ENCODE measurements around the gene RAB7B. TPM values are rescaled to one million over a fixed set of nuclear protein-coding genes. Genes with fewer than 3 reads are reported as not detected.

The RAB7B gene
- total and polyA plus RNA-seq, 4 experiments from 2014 or later = 0.78 to 1.2 TPM; not detected in 2

- H3K9me3 Mint-ChIP-seq = no peaks in the 10 kb centered on the region
- Histone ChIP-seq H3K27me3 (ENCODE audit: insufficient read depth, low read length) (no peaks in the 10 kb centered on the region), H3K27ac (ENCODE audit: low read depth, low read length) (no peak overlapping the region), H3K4me3 (ENCODE audit: low read length in 2 of 2) (no peak overlapping the region), H3K4me1 (ENCODE audit: insufficient read depth, low read length) (peaks cover 19% of the 10 kb centered on the region), H3K9me3 (ENCODE audit: control insufficient read depth in 1 of 2, low read length in 2 of 2) (no peaks in the 10 kb centered on the region), H3K36me3 (ENCODE audit: insufficient read depth, low read length) (no peaks in the 10 kb centered on the region)
- no peak overlapping the region for H3K27ac Mint-ChIP-seq
- intact Hi-C loops (cut with micrococcal nuclease) = no loop called here
- no peak for DNase-seq
- no peaks in the 10 kb centered on the region for H3K36me3 Mint-ChIP-seq
- peaks cover 7 to 26% (median 14%) of the 10 kb centered on the region in 4 donors for H3K4me1 Mint-ChIP-seq
- ChIA-PET POLR2A (ENCODE audit: partially characterized antibody) (no interaction called here), CTCF (ENCODE audit: partially characterized antibody) (interaction anchor here (4.2 kb wide), 1 partner anchor 17 kb away, joined by 15 read pairs; no protein-coding TSS in a partner anchor)
- no peaks in the 10 kb centered on the region for H3K27me3 Mint-ChIP-seq
- no peak overlapping the region for H3K4me3 Mint-ChIP-seq
Measured at GRCh38 chr1:206047271-206047670, 44.1 kb upstream of the RAB7B start.

- DNase-seq = no peak
- no peak overlapping the region for H3K4me3 ChIP-seq (ENCODE audit: low read length in 2 of 2)
- ChIA-PET CTCF (ENCODE audit: partially characterized antibody) (no interaction called here), POLR2A (ENCODE audit: partially characterized antibody) (no interaction called here)
- intact Hi-C loops (cut with micrococcal nuclease) = no loop called here
- H3K4me1 ChIP-seq (ENCODE audit: insufficient read depth, low read length) = peaks cover 18% of the 10 kb centered on the region
- H3K9me3 Mint-ChIP-seq = no peaks in the 10 kb centered on the region
- H3K9me3 ChIP-seq (ENCODE audit: control insufficient read depth in 1 of 2, low read length in 2 of 2) = no peaks in the 10 kb centered on the region
- H3K27me3 ChIP-seq (ENCODE audit: insufficient read depth, low read length) = no peaks in the 10 kb centered on the region
- no peak overlapping the region for H3K27ac Mint-ChIP-seq
- no peak overlapping the region for H3K4me3 Mint-ChIP-seq
- no peaks in the 10 kb centered on the region for H3K36me3 ChIP-seq (ENCODE audit: insufficient read depth, low read length)
- H3K27ac ChIP-seq (ENCODE audit: low read depth, low read length) = no peak overlapping the region
- H3K4me1 Mint-ChIP-seq = peaks cover 7 to 25% (median 17%) of the 10 kb centered on the region in 4 donors
- peaks cover 0 to 1% of the 10 kb centered on the region in 2 donors for H3K27me3 Mint-ChIP-seq
- H3K36me3 Mint-ChIP-seq = no peaks in the 10 kb centered on the region
Measured at GRCh38 chr1:206041640-206042039, 38.4 kb upstream of the RAB7B start.

- peaks cover 18% of the 10 kb centered on the region for H3K4me1 ChIP-seq (ENCODE audit: insufficient read depth, low read length)
- H3K9me3 Mint-ChIP-seq = no peaks in the 10 kb centered on the region
- CTCF ChIA-PET (ENCODE audit: partially characterized antibody) = interaction anchor here (0.9 to 1.2 kb wide), 3 partner anchors 10 to 68 kb away, joined by 3 to 5 read pairs (median 4); no protein-coding TSS in a partner anchor
Measured at GRCh38 chr1:206040328-206040727, 37.1 kb upstream of the RAB7B start.

GRCh38 chr1:206039046-206039973 lies 36.1 kb upstream of the RAB7B start:
- no peaks in the 10 kb centered on the region for H3K36me3 Mint-ChIP-seq
- Histone ChIP-seq H3K27ac (ENCODE audit: low read depth, low read length) (no peak overlapping the region), H3K36me3 (ENCODE audit: insufficient read depth, low read length) (no peaks in the 10 kb centered on the region), H3K9me3 (ENCODE audit: control insufficient read depth in 1 of 2, low read length in 2 of 2) (no peaks in the 10 kb centered on the region), H3K4me1 (ENCODE audit: insufficient read depth, low read length) (peaks cover 18% of the 10 kb centered on the region), H3K27me3 (ENCODE audit: insufficient read depth, low read length) (no peaks in the 10 kb centered on the region), H3K4me3 (ENCODE audit: low read length in 2 of 2) (no peak overlapping the region)
- ChIA-PET POLR2A (ENCODE audit: partially characterized antibody) (no interaction called here), CTCF (ENCODE audit: partially characterized antibody) (interaction anchor here (0.9 to 1.2 kb wide), 3 partner anchors 9 to 69 kb away, joined by 3 to 5 read pairs (median 4); no protein-coding TSS in a partner anchor)
- no peaks in the 10 kb centered on the region for H3K9me3 Mint-ChIP-seq
- H3K4me1 Mint-ChIP-seq = peaks cover 8 to 32% (median 17%) of the 10 kb centered on the region in 4 donors
- H3K4me3 Mint-ChIP-seq = peak overlapping the region in 6 of 8 donors; percentile 1 to 47 (median 32)
- peak overlapping the region in 5 of 7 donors; percentile 44 to 77 (median 70) for H3K27ac Mint-ChIP-seq
- intact Hi-C loops (cut with micrococcal nuclease) = no loop called here
- peaks cover 0 to 1% of the 10 kb centered on the region in 2 donors for H3K27me3 Mint-ChIP-seq
- DNase-seq = no peak

More at GRCh38 chr1:206040328-206040727, 37.1 kb upstream of the RAB7B start:
- no peaks in the 10 kb centered on the region for H3K36me3 Mint-ChIP-seq
- H3K4me3 Mint-ChIP-seq = peak overlapping the region in 2 of 8 donors; percentile 20 to 55
- Histone ChIP-seq H3K36me3 (ENCODE audit: insufficient read depth, low read length) (no peaks in the 10 kb centered on the region), H3K4me3 (ENCODE audit: low read length in 2 of 2) (no peak overlapping the region), H3K27ac (ENCODE audit: low read depth, low read length) (no peak overlapping the region), H3K27me3 (ENCODE audit: insufficient read depth, low read length) (no peaks in the 10 kb centered on the region), H3K9me3 (ENCODE audit: control insufficient read depth in 1 of 2, low read length in 2 of 2) (no peaks in the 10 kb centered on the region)
- POLR2A ChIA-PET (ENCODE audit: partially characterized antibody) = no interaction called here
- no peak for DNase-seq
- H3K27me3 Mint-ChIP-seq = peaks cover 0 to 1% of the 10 kb centered on the region in 2 donors
- intact Hi-C loops (cut with micrococcal nuclease) = no loop called here
- H3K4me1 Mint-ChIP-seq = peaks cover 7 to 26% (median 17%) of the 10 kb centered on the region in 4 donors
- H3K27ac Mint-ChIP-seq = peak overlapping the region in 4 of 7 donors; percentile 44 to 69 (median 56)

GRCh38 chr1:206037581-206037980 lies 34.4 kb upstream of the RAB7B start:
- H3K9me3 ChIP-seq (ENCODE audit: control insufficient read depth in 1 of 2, low read length in 2 of 2) = no peaks in the 10 kb centered on the region
- CTCF ChIA-PET (ENCODE audit: partially characterized antibody) = interaction anchor here (1.1 to 1.9 kb wide), 2 partner anchors 60 to 68 kb away, joined by 3 to 12 read pairs; no protein-coding TSS in a partner anchor
- no peak overlapping the region for H3K4me3 ChIP-seq (ENCODE audit: low read length in 2 of 2)
- Mint-ChIP-seq H3K27ac (no peak overlapping the region), H3K36me3 (no peaks in the 10 kb centered on the region), H3K4me3 (no peak overlapping the region), H3K27me3 (peaks cover 0 to 3% of the 10 kb centered on the region in 2 donors), H3K9me3 (no peaks in the 10 kb centered on the region), H3K4me1 (peaks cover 8 to 32% (median 17%) of the 10 kb centered on the region in 4 donors)
- peaks cover 18% of the 10 kb centered on the region for H3K4me1 ChIP-seq (ENCODE audit: insufficient read depth, low read length)
- no peaks in the 10 kb centered on the region for H3K27me3 ChIP-seq (ENCODE audit: insufficient read depth, low read length)
- intact Hi-C loops (cut with micrococcal nuclease) = no loop called here
- H3K36me3 ChIP-seq (ENCODE audit: insufficient read depth, low read length) = no peaks in the 10 kb centered on the region
- POLR2A ChIA-PET (ENCODE audit: partially characterized antibody) = no interaction called here
- no peak for DNase-seq
- no peak overlapping the region for H3K27ac ChIP-seq (ENCODE audit: low read depth, low read length)

GRCh38 chr1:206036663-206037455 lies 33.7 kb upstream of the RAB7B start:
- peaks cover 0 to 3% of the 10 kb centered on the region in 2 donors for H3K27me3 Mint-ChIP-seq

More at GRCh38 chr1:206036663-206037455, 33.7 kb upstream of the RAB7B start:
- Histone ChIP-seq H3K27ac (ENCODE audit: low read depth, low read length) (no peak overlapping the region), H3K27me3 (ENCODE audit: insufficient read depth, low read length) (no peaks in the 10 kb centered on the region), H3K36me3 (ENCODE audit: insufficient read depth, low read length) (no peaks in the 10 kb centered on the region), H3K4me1 (ENCODE audit: insufficient read depth, low read length) (peaks cover 18% of the 10 kb centered on the region), H3K9me3 (ENCODE audit: control insufficient read depth in 1 of 2, low read length in 2 of 2) (no peaks in the 10 kb centered on the region), H3K4me3 (ENCODE audit: low read length in 2 of 2) (no peak overlapping the region)
- POLR2A ChIA-PET (ENCODE audit: partially characterized antibody) = no interaction called here
- peak overlapping the region in 1 of 8 donors; percentile 15 for H3K4me3 Mint-ChIP-seq
- CTCF ChIA-PET (ENCODE audit: partially characterized antibody) = interaction anchor here (0.7 to 1.9 kb wide), 4 partner anchors 19 to 69 kb away, joined by 3 to 12 read pairs (median 3); no protein-coding TSS in a partner anchor
- no peaks in the 10 kb centered on the region for H3K9me3 Mint-ChIP-seq
- intact Hi-C loops (cut with micrococcal nuclease) = no loop called here
- H3K27ac Mint-ChIP-seq = no peak overlapping the region
- peaks cover 8 to 32% (median 17%) of the 10 kb centered on the region in 4 donors for H3K4me1 Mint-ChIP-seq
- DNase-seq = no peak
- H3K36me3 Mint-ChIP-seq = no peaks in the 10 kb centered on the region

Data from CD4-positive, alpha-beta memory T cell (primary cell).